Smooth muscle cell (in vitro differentiated cells): ENCODE results near the gene EGR4. TPM values are rescaled to one million over a fixed set of nuclear protein-coding genes. Genes with fewer than 3 reads are reported as not detected.

ENCODE experiments used
- DNase-seq: peaks from one replicate; lab custom pipeline; 2025; ENCODE audit not compliant: unreplicated experiment; lab: John Stamatoyannopoulos, UW
- H2AFZ ChIP-seq: fragments of 200-600 bp; sonication (generic); 2 replicates; pipeline ENCODE4 v1.6.0; 2016; ENCODE audit warnings: antibody characterized with exemption, low read depth, mild to moderate bottlenecking
- H3F3A ChIP-seq: fragments of 200-600 bp; sonication (generic); 2 replicates; pipeline ENCODE4 v1.6.0; 2017; ENCODE audit warnings: antibody characterized with exemption, low read depth
- H3K27ac ChIP-seq: fragments of 200-600 bp; sonication (generic); 2 replicates; pipeline ENCODE4 v1.5.1; 2016; ENCODE audit warnings: low read depth, mild to moderate bottlenecking
- H3K27me3 ChIP-seq: fragments of 200-600 bp; sonication (generic); 2 replicates; pipeline ENCODE4 v1.6.1; 2016; ENCODE audit warnings: low read depth, mild to moderate bottlenecking
- H3K36me3 ChIP-seq: fragments of 200-600 bp; sonication (generic); 2 replicates; pipeline ENCODE4 v1.5.1; 2016; ENCODE audit warnings: low read depth
- H3K4me1 ChIP-seq: fragments of 200-600 bp; sonication (generic); 2 replicates; pipeline ENCODE4 v1.5.1; 2016; ENCODE audit warnings: low read depth
- H3K4me2 ChIP-seq: fragments of 200-600 bp; sonication (generic); 2 replicates; pipeline ENCODE4 v1.6.0; 2016; ENCODE audit warnings: mild to moderate bottlenecking
- H3K4me3 ChIP-seq: fragments of 200-600 bp; sonication (generic); 2 replicates; pipeline ENCODE4 v1.5.1; 2016; ENCODE audit warnings: mild to moderate bottlenecking
- H3K79me2 ChIP-seq: fragments of 200-600 bp; sonication (generic); 2 replicates; pipeline ENCODE4 v1.6.0; 2016; ENCODE audit warnings: low read depth, mild to moderate bottlenecking
- H3K9ac ChIP-seq: fragments of 200-600 bp; sonication (generic); 2 replicates; pipeline ENCODE4 v1.6.0; 2016; ENCODE audit warnings: low read depth
- H3K9me3 ChIP-seq: fragments of 200-600 bp; sonication (generic); replicated peaks from 2 replicates; pipeline ENCODE4 v1.5.1; 2016; ENCODE audit warnings: low read depth
- H4K20me1 ChIP-seq: fragments of 200-600 bp; sonication (generic); 2 replicates; pipeline ENCODE4 v1.6.0; 2016; ENCODE audit warnings: low read depth
- CTCF ChIP-seq: fragments of 200-600 bp; sonication (generic); IDR thresholded peaks from 2 replicates; pipeline ENCODE4 v1.5.1; 2017; ENCODE audit warnings: borderline replicate concordance, mild to moderate bottlenecking, antibody characterized with exemption; ENCODE audit not compliant: insufficient read depth, poor library complexity, severe bottlenecking
- WGBS: methylation state at CpG from one replicate; pipeline ENCODE4 v1.1.7; 2016; ENCODE audit warnings: low lambda C conversion rate; 5-methylcytosine and 5-hydroxymethylcytosine counted together
- polyA plus RNA-seq: library from polyadenylated mRNA; unstranded; fragments of >200 nt; fragmentation: Nextera tagmentation; extraction: Ambion mirVana; gene quantifications from 2 replicates; pipeline ENCODE4 v1.2.1, GENCODE V29; 2016
- total RNA-seq: library from RNA; depleted of rRNA; stranded (reverse); fragments of >200 nt; gene quantifications from 2 replicates; pipeline ENCODE4 v1.2.3, GENCODE V29; 2014

The EGR4 gene
- total and polyA plus RNA-seq, 2 experiments from 2014 or later: 0.99 to 7.2 TPM

- 89% methylated on average over 20 of the region's 26 CpGs for WGBS
Observed at GRCh38 chr2:73266061-73266901, 27.1 kb downstream of the EGR4 start.

GRCh38 chr2:73265298-73266060 lies 27.9 kb downstream of the EGR4 start:
- Histone ChIP-seq H4K20me1 (peaks cover 16% of the 10 kb centered on the region), H3K79me2 (no peaks in the 10 kb centered on the region), H3K27me3 (peaks cover 32% of the 10 kb centered on the region), H3K4me2 (no peak overlapping the region), H3K9ac (no peak overlapping the region), H3K4me1 (peaks cover 8% of the 10 kb centered on the region), H3F3A (no peaks in the 10 kb centered on the region), H3K9me3 (no peaks in the 10 kb centered on the region), H3K4me3 (no peak overlapping the region), H2AFZ (no peak overlapping the region), H3K27ac (no peak overlapping the region), H3K36me3 (no peaks in the 10 kb centered on the region)
- TF ChIP-seq CTCF: no peak
- DNase-seq: no peak
- WGBS: 95% methylated on average over 24 of the region's 28 CpGs

More at GRCh38 chr2:73266061-73266901, 27.1 kb downstream of the EGR4 start:
- Histone ChIP-seq H3K36me3 (no peaks in the 10 kb centered on the region), H3K79me2 (no peaks in the 10 kb centered on the region), H3K27me3 (peaks cover 40% of the 10 kb centered on the region), H3K4me2 (no peak overlapping the region), H3K4me3 (no peak overlapping the region), H3K9me3 (no peaks in the 10 kb centered on the region), H3K27ac (no peak overlapping the region), H4K20me1 (peaks cover 16% of the 10 kb centered on the region), H3K4me1 (peaks cover 8% of the 10 kb centered on the region), H2AFZ (no peak overlapping the region), H3K9ac (no peak overlapping the region), H3F3A (no peaks in the 10 kb centered on the region)
- no peak for TF ChIP-seq CTCF
- DNase-seq: no peak

GRCh38 chr2:73264783-73265182 lies 28.6 kb downstream of the EGR4 start:
- Histone ChIP-seq H2AFZ (no peak overlapping the region), H3K36me3 (no peaks in the 10 kb centered on the region), H3K27me3 (peaks cover 25% of the 10 kb centered on the region), H4K20me1 (peaks cover 16% of the 10 kb centered on the region), H3K4me1 (peaks cover 8% of the 10 kb centered on the region), H3K4me3 (no peak overlapping the region), H3K9ac (no peak overlapping the region), H3K79me2 (no peaks in the 10 kb centered on the region), H3K27ac (no peak overlapping the region), H3K9me3 (no peaks in the 10 kb centered on the region), H3K4me2 (no peak overlapping the region), H3F3A (no peaks in the 10 kb centered on the region)
- no peak for DNase-seq
- WGBS: 91% methylated on average over 4 of the region's 4 CpGs
- no peak for TF ChIP-seq CTCF

GRCh38 chr2:73264332-73264606 lies 29.1 kb downstream of the EGR4 start:
- peaks cover 16% of the 10 kb centered on the region for H4K20me1 ChIP-seq
- H3K36me3 ChIP-seq: no peaks in the 10 kb centered on the region
- WGBS: 93% methylated on average over 13 of the region's 15 CpGs
- no peak for DNase-seq
- no peak overlapping the region for H3K4me3 ChIP-seq
- H3K4me2 ChIP-seq: no peak overlapping the region
- no peak overlapping the region for H3K9ac ChIP-seq
- TF ChIP-seq CTCF: no peak
- no peak overlapping the region for H3K27ac ChIP-seq
- no peak overlapping the region for H2AFZ ChIP-seq
- H3F3A ChIP-seq: no peaks in the 10 kb centered on the region
- peaks cover 8% of the 10 kb centered on the region for H3K4me1 ChIP-seq
- H3K9me3 ChIP-seq: no peaks in the 10 kb centered on the region
- H3K27me3 ChIP-seq: peaks cover 20% of the 10 kb centered on the region
- no peaks in the 10 kb centered on the region for H3K79me2 ChIP-seq
